GM23338 (cell line): ENCODE data around the gene YTHDF1.

Source experiments
- CREB1 ChIP-seq: fragments of 250-450 bp; sonication (Bioruptor Pico); IDR thresholded peaks from 2 replicates; pipeline ENCODE4 v1.5.0; 2020; ENCODE audit warnings: low read depth, mild to moderate bottlenecking, moderate library complexity
- EZH2 ChIP-seq: fragments of 200-600 bp; sonication (generic); IDR thresholded peaks from one replicate; pipeline ENCODE4 v1.8.0; 2017; ENCODE audit warnings: antibody characterized with exemption, mild to moderate bottlenecking, low read depth; ENCODE audit not compliant: unreplicated experiment
- EZH2phosphoT487 ChIP-seq: fragments of 200-600 bp; sonication (generic); IDR thresholded peaks from one replicate; pipeline ENCODE4 v1.8.1; 2018; ENCODE audit warnings: antibody characterized with exemption; ENCODE audit not compliant: unreplicated experiment
- JUNB ChIP-seq: IDR thresholded peaks from one replicate; pipeline ENCODE4 v1.6.1; 2016; ENCODE audit warnings: antibody characterized with exemption; ENCODE audit not compliant: unreplicated experiment
- NANOG ChIP-seq: IDR thresholded peaks from 2 replicates; pipeline ENCODE4 v1.6.1; 2016; ENCODE audit warnings: antibody characterized with exemption, borderline replicate concordance
- POLR2AphosphoS5 ChIP-seq: IDR thresholded peaks from 2 replicates; pipeline ENCODE4 v1.6.1; 2016; ENCODE audit warnings: antibody characterized with exemption, low read depth
- TF ChIP-seq, protein P1 (sequence below), 2 experiments: fragments of 200-600 bp in 1 of 2; sonication (generic) in 1 of 2; conservative IDR thresholded peaks; 2 replicates each; pipeline versions ENCODE4 v1.5.1 to v1.6.1; 2016 to 2017; ENCODE audit warnings: antibody characterized with exemption in 2 of 2, low read depth in 2 of 2, mild to moderate bottlenecking in 2 of 2, moderate library complexity in 1 of 2
- TF ChIP-seq, protein P2 (sequence below): IDR thresholded peaks from 2 replicates; pipeline ENCODE4 v1.6.1; 2016; ENCODE audit warnings: antibody characterized with exemption

GRCh38 chr20:63181226-63181625 is 34.7 kb downstream of the YTHDF1 start:
- TF ChIP-seq, protein P1, sequence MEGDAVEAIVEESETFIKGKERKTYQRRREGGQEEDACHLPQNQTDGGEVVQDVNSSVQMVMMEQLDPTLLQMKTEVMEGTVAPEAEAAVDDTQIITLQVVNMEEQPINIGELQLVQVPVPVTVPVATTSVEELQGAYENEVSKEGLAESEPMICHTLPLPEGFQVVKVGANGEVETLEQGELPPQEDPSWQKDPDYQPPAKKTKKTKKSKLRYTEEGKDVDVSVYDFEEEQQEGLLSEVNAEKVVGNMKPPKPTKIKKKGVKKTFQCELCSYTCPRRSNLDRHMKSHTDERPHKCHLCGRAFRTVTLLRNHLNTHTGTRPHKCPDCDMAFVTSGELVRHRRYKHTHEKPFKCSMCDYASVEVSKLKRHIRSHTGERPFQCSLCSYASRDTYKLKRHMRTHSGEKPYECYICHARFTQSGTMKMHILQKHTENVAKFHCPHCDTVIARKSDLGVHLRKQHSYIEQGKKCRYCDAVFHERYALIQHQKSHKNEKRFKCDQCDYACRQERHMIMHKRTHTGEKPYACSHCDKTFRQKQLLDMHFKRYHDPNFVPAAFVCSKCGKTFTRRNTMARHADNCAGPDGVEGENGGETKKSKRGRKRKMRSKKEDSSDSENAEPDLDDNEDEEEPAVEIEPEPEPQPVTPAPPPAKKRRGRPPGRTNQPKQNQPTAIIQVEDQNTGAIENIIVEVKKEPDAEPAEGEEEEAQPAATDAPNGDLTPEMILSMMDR (conservative IDR thresholded peaks at IDR 0.05; ENCODE audit: low read depth in 2 of 2), result no peak
- TF ChIP-seq EZH2phosphoT487, result no peak
- TF ChIP-seq, protein P2, sequence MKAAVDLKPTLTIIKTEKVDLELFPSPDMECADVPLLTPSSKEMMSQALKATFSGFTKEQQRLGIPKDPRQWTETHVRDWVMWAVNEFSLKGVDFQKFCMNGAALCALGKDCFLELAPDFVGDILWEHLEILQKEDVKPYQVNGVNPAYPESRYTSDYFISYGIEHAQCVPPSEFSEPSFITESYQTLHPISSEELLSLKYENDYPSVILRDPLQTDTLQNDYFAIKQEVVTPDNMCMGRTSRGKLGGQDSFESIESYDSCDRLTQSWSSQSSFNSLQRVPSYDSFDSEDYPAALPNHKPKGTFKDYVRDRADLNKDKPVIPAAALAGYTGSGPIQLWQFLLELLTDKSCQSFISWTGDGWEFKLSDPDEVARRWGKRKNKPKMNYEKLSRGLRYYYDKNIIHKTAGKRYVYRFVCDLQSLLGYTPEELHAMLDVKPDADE, result no peak
- TF ChIP-seq CREB1, result no peak
- no peak for TF ChIP-seq POLR2AphosphoS5
- TF ChIP-seq NANOG, result no peak
- TF ChIP-seq EZH2, result no peak
- TF ChIP-seq JUNB, result no peak
